Inferior parietal cortex (tissue), 1 donor: ENCODE results near the gene UBQLN4.
"Not testable (repeated sequence)": the region's sequence is repeated elsewhere in the genome, so short reads cannot be mapped to it uniquely, and the experiment has no call there.

Experiments
- DNase-seq: peaks from one replicate; pipeline ENCODE4 v3.0.0-alpha.2; 2016; ENCODE audit errors: extremely low spot score

Gene UBQLN4

GRCh38 chr1:156081180-156081916 is 27.8 kb upstream of the UBQLN4 start:
- no peak for DNase-seq

GRCh38 chr1:156080863-156081179 is 27.2 kb upstream of the UBQLN4 start:
- no peak for DNase-seq

- DNase-seq, result no peak
Measured at GRCh38 chr1:156080241-156080862, 26.8 kb upstream of the UBQLN4 start.

- DNase-seq, result no peak
Measured at GRCh38 chr1:156079762-156080161, 26.2 kb upstream of the UBQLN4 start.

- no peak for DNase-seq
Measured at GRCh38 chr1:156078728-156079127, 25.1 kb upstream of the UBQLN4 start.

- DNase-seq, result no peak
Measured at GRCh38 chr1:156077430-156077760, 23.8 kb upstream of the UBQLN4 start.

DNA sequence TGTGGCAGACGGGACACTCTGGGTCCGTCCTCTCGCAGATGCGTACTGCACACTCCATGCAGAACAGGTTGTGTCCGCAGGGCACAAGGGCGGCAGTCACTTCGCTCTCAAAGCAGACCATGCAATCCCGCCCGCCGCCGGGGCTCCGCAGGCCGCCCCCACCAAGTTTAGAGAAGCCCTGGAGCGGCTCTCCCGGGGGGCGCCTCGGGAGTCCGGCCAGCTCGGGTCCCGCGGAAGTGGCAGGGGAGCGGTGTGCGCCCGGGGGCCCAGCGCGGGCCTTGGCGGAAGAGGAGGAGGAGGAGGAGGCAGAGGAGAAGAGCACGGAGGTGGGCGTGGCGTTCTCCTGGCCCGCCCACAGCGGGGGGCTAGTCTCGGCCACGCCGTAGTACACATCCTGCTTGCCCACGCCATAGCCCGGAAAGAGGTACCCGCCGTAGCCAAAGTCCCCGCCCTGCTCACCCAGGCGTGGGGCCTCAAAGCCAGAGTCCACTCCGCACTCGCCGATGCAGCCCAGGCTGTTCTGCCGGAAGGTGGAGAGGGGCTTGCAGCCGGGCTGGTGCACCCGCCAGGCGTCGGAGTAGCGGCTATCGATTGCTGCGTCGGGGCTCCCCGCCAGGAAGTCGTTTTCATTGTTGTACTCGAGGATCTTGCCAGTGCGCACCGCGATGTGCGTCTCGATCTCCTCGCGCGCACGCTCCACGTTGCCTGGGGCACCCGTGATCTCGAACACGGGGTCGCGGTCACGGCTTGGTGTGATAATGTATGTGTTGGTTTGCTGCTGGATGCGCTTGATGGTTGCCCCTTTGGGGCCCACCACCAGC is 23.2 kb upstream of the UBQLN4 start:
- DNase-seq, result no peak

DNA sequence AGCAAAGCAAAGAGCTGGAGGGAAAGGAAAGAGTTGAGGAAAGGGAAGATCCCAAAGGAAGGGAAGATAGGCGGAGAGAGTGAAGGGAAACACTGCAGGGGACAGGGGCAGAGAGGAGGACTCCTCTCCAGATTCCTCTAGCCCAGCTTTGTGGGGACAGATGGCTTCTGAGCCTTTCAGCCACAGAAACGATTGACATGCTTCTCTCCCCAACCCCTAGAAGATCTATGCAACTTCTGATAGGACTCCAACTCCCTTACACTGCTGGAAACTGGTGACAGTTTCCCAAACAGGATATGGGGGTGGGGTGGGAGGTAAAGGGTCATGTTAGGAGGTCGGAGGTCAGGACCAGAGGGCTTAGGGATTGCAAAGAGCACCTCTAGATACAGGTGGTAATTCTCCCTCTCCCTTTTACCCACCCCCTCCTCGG is 22.2 kb upstream of the UBQLN4 start:
- DNase-seq, result no peak

- no peak for DNase-seq
Measured at GRCh38 chr1:156075162-156075561, 21.6 kb upstream of the UBQLN4 start.

GRCh38 chr1:156074661-156075060 is 21.1 kb upstream of the UBQLN4 start:
- DNase-seq, result no peak

DNA sequence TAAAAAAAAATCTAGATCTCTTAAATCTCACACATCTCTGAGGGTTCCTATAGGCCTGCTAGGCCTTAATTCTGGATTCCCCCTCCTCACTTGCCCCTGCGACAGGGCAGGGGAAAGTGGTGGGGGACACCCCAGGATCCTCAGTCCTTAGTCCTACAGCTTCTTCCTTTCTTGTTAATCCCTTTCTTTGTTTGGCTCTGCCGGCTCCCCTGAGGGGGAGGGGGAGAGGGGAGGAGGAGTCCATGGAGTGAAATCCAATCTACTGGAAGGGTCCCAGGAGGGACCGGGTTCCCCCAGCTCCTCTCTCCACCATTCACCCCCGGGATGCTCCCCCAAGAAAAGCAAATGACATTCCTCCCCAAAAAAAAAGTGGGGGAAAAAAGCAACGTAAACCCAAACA is 20.1 kb upstream of the UBQLN4 start:
- no peak for DNase-seq

DNA sequence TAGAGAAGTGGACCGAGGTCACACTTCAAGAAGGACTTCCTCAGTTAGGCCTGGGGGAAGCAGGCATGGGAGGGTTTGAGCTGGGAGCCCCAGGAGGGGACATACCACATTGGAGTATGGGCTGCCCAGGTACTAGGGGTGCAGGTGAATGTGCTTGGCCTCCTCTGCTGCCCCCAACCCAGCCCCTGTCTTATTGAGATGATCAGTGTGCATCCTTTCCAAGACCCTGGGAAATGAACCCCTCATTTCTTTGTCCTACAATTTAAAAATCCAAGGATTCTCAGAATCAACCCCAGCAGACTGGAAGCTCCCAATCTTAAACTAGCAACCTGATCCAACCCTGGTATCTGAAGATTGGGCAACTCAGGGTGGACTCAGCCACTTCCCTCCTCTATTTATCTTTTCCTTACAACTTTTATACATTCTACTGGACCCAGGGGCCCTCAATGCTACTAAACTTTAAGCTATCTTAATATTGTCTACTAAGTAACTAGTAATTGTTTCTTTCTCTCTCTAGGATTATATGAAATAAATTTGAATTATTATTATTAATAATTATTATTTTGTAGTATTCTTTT is 19.6 kb upstream of the UBQLN4 start:
- no peak for DNase-seq

GRCh38 chr1:156072251-156072650 is 18.7 kb upstream of the UBQLN4 start:
- no peak for DNase-seq

DNA sequence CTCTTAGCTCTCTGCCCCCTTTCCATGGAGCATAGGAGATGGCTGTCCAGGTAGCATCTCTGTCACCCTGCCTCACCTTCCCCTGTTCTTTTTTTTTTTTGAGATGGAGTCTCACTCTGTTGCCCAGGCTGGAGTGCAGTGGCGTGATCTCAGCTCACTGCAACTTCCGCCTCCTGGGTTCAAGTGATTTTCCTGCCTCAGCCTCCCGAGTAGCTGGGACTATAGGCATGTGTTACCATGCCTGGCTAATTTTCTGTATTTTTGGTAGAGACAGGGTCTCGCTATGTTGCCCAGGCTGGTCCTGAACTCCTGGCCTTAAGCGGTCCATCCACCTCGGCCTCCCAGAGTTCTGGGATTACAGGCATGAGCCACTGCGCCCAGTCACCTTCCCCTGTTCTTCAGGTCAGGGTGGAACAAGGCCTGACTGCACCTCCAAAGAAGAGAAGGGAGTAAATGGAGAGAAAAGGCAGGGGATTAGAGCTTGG is 17.8 kb upstream of the UBQLN4 start:
- not testable (repeated sequence) for DNase-seq

DNA sequence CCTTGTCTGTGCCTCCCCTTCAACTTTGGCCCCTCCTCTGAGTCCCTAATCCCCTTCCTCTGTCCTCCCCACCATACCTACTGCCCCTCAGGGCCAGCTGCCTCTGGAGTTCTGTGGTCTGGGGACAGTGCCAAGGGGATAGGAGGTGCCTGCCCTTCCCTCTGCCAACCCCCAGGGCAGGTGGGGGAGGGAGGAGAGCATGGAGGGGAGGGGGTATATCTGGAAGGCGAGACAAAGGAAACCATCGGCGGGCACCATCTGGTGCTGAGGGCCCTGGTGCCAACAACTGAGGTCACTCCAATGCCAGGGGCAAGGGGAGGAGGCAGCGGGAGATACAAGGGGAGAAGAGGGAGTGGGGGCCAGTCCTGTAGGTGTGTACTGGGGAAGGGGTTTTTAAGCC is 16.9 kb upstream of the UBQLN4 start:
- DNase-seq, result no peak

GRCh38 chr1:156069490-156070455 is 16.2 kb upstream of the UBQLN4 start:
- no peak for DNase-seq

GRCh38 chr1:156067262-156067661 is 13.7 kb upstream of the UBQLN4 start:
- DNase-seq, result no peak

GRCh38 chr1:156065871-156066270 is 12.3 kb upstream of the UBQLN4 start:
- no peak for DNase-seq

DNA sequence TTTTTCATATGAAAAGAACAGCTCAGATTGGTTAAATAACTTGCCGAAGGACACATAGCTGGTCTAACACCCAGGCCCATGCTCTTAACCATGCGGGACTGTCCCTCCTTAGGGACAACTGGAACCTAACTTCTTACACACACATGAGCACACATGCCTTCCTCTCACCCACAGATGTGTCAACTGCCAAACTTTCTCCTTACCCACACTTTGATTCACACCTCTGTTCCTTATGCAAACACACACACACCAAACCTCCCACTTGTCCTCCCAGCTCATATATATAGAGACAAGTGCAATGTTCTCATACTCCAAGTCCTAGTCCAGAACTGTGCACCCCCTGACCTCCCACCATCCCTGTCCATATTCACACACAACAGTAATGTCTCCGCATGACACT is 11.6 kb upstream of the UBQLN4 start:
- DNase-seq, result no peak

GRCh38 chr1:156064615-156065014 is 11.0 kb upstream of the UBQLN4 start:
- DNase-seq, result no peak

- DNase-seq, result no peak
Measured at GRCh38 chr1:156063997-156064285, 10.3 kb upstream of the UBQLN4 start.

- no peak for DNase-seq
Measured at GRCh38 chr1:156062189-156062588, 8.6 kb upstream of the UBQLN4 start.
